ENCODE data around the gene PPFIA4.

PPFIA4 gene

DNA sequence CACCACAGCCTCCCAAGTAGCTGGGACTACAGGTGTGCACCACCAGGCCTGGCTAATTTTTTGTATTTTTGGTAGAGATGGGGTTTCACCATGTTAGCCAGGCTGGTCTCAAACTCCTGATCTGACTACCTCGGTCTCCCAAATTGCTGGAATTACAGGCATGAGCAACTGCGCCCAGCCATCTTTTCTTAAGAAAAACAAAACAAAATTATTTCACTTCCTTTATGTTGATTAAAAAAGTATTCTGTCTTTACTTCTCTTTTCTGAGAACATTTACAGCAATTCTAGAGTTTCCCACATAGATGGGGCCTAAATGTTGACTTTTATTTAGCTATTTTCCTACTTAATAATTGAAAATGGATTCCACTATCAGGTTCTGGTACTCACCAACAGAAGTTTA, 36.4 kb upstream of the PPFIA4 start:
- no CpG with 5 or more reads among the region's 2 CpGs for WGBS, 2 donors (ENCODE audit: extremely low coverage in 2 of 2, insufficient read length in 2 of 2, insufficient replicate concordance in 1 of 2)
- Histone ChIP-seq H2BK12ac (ENCODE audit: low read length) (no peak overlapping the region), H3K27me3 (ENCODE audit: control insufficient read depth in 3 of 3, insufficient read depth in 3 of 3, low read depth in 1 of 3, low read length in 3 of 3) (peaks cover 0 to 55% (median 3%) of the 10 kb centered on the region in 3 experiments), H3K14ac (ENCODE audit: low read length) (no peak overlapping the region), H2BK120ac (ENCODE audit: low read depth, low read length) (no peak overlapping the region), H3K9ac (ENCODE audit: low read depth, low read length, poor library complexity) (no peak overlapping the region), H3K9me3 (replicated peaks in 1 of 2; ENCODE audit: control insufficient read depth in 2 of 2, insufficient read depth in 1 of 2, low read depth in 1 of 2, low read length in 2 of 2) (no peaks in the 10 kb centered on the region), H3K79me1 (ENCODE audit: low read depth, low read length) (no peaks in the 10 kb centered on the region), H4K8ac (ENCODE audit: low read depth, low read length) (no peak overlapping the region), H3K18ac (ENCODE audit: low read length) (no peak overlapping the region), H4K91ac (ENCODE audit: low read depth, low read length, poor library complexity) (no peak overlapping the region), H3K4ac (ENCODE audit: low read length) (no peak overlapping the region), H3K4me3 (ENCODE audit: low read length in 2 of 2) (no peak overlapping the region), H2BK15ac (ENCODE audit: low read length) (no peak overlapping the region), H3K23ac (ENCODE audit: low read depth, low read length, poor library complexity) (no peak overlapping the region), H3K36me3 (replicated peaks in 1 of 2; ENCODE audit: control insufficient read depth in 2 of 2, insufficient read depth in 2 of 2, low read length in 2 of 2) (no peaks in the 10 kb centered on the region), H3K4me2 (ENCODE audit: insufficient read depth, low read length, poor library complexity, severe bottlenecking) (no peak overlapping the region), H2BK5ac (ENCODE audit: low read length) (no peak overlapping the region), H2AFZ (ENCODE audit: low read length) (no peak overlapping the region), H3K27ac (replicated peaks; ENCODE audit: low read length) (no peak overlapping the region), H3K4me1 (ENCODE audit: control insufficient read depth in 2 of 2, insufficient read depth in 1 of 2, low read depth in 1 of 2, low read length in 2 of 2) (no peaks in the 10 kb centered on the region), H2AK5ac (ENCODE audit: low read depth, low read length) (no peak overlapping the region)
- no peak for DNase-seq (ENCODE audit: low spot score)

GRCh38 chr1:202991112-202991511, 35.2 kb upstream of the PPFIA4 start:
- Histone ChIP-seq H3K79me1 (ENCODE audit: low read depth, low read length) (no peaks in the 10 kb centered on the region), H3K14ac (ENCODE audit: low read length) (no peak overlapping the region), H3K4ac (ENCODE audit: low read length) (no peak overlapping the region), H4K8ac (ENCODE audit: low read depth, low read length) (no peak overlapping the region), H2AK5ac (ENCODE audit: low read depth, low read length) (no peak overlapping the region), H2BK15ac (ENCODE audit: low read length) (no peak overlapping the region), H4K91ac (ENCODE audit: low read depth, low read length, poor library complexity) (no peak overlapping the region), H3K27ac (replicated peaks; ENCODE audit: low read length) (no peak overlapping the region), H3K4me1 (ENCODE audit: control insufficient read depth in 2 of 2, insufficient read depth in 1 of 2, low read depth in 1 of 2, low read length in 2 of 2) (no peaks in the 10 kb centered on the region), H2AFZ (ENCODE audit: low read length) (no peak overlapping the region), H2BK5ac (ENCODE audit: low read length) (no peak overlapping the region), H3K4me3 (ENCODE audit: low read length in 2 of 2) (no peak overlapping the region), H3K27me3 (ENCODE audit: control insufficient read depth in 3 of 3, insufficient read depth in 3 of 3, low read depth in 1 of 3, low read length in 3 of 3) (peaks cover 0 to 55% (median 3%) of the 10 kb centered on the region in 3 experiments), H2BK120ac (ENCODE audit: low read depth, low read length) (no peak overlapping the region), H3K9ac (ENCODE audit: low read depth, low read length, poor library complexity) (no peak overlapping the region), H2BK12ac (ENCODE audit: low read length) (no peak overlapping the region), H3K4me2 (ENCODE audit: insufficient read depth, low read length, poor library complexity, severe bottlenecking) (no peak overlapping the region), H3K36me3 (replicated peaks in 1 of 2; ENCODE audit: control insufficient read depth in 2 of 2, insufficient read depth in 2 of 2, low read length in 2 of 2) (no peaks in the 10 kb centered on the region), H3K23ac (ENCODE audit: low read depth, low read length, poor library complexity) (no peak overlapping the region), H3K9me3 (replicated peaks in 1 of 2; ENCODE audit: control insufficient read depth in 2 of 2, insufficient read depth in 1 of 2, low read depth in 1 of 2, low read length in 2 of 2) (no peaks in the 10 kb centered on the region), H3K18ac (ENCODE audit: low read length) (no peak overlapping the region)
- no peak for DNase-seq (ENCODE audit: low spot score)

DNA sequence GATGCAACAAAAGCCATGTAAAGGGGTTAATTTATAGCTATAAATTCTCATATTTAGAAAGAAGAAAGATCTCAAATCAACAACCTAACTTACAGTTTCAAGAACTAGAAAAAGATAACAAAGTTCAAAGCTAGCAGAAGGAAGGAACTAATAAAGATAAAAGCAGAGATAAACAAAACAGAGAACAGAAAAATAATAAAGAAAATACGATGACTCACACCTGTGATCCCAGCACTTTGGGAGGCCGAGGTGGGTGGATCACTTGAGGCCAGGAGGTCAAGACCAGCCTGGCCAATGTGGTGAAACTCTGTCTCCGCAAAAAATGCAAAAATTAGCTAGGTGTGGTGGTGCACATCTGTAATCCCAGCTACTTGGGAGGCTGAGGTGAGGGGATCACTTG, 31.5 kb upstream of the PPFIA4 start:
- H2AFZ ChIP-seq (ENCODE audit: low read length): no peak overlapping the region
- H3K4me1 ChIP-seq (ENCODE audit: control insufficient read depth in 2 of 2, insufficient read depth in 1 of 2, low read depth in 1 of 2, low read length in 2 of 2): no peaks in the 10 kb centered on the region
- H2BK120ac ChIP-seq (ENCODE audit: low read depth, low read length): no peak overlapping the region
- H2AK5ac ChIP-seq (ENCODE audit: low read depth, low read length): no peak overlapping the region
- DNase-seq (ENCODE audit: low spot score): no peak
- H4K8ac ChIP-seq (ENCODE audit: low read depth, low read length): no peak overlapping the region
- H3K79me1 ChIP-seq (ENCODE audit: low read depth, low read length): no peaks in the 10 kb centered on the region
- H3K18ac ChIP-seq (ENCODE audit: low read length): no peak overlapping the region
- H3K4me2 ChIP-seq (ENCODE audit: insufficient read depth, low read length, poor library complexity, severe bottlenecking): no peak overlapping the region
- no peak overlapping the region for H2BK15ac ChIP-seq (ENCODE audit: low read length)
- peaks cover 0 to 28% (median 2%) of the 10 kb centered on the region in 3 experiments for H3K27me3 ChIP-seq (ENCODE audit: control insufficient read depth in 3 of 3, insufficient read depth in 3 of 3, low read depth in 1 of 3, low read length in 3 of 3)
- no peaks in the 10 kb centered on the region for H3K9me3 ChIP-seq (replicated peaks in 1 of 2; ENCODE audit: control insufficient read depth in 2 of 2, insufficient read depth in 1 of 2, low read depth in 1 of 2, low read length in 2 of 2)
- no CpG with 5 or more reads among the region's 3 CpGs for WGBS, 2 donors (ENCODE audit: extremely low coverage in 2 of 2, insufficient read length in 2 of 2, insufficient replicate concordance in 1 of 2)
- H3K14ac ChIP-seq (ENCODE audit: low read length): no peak overlapping the region
- H3K23ac ChIP-seq (ENCODE audit: low read depth, low read length, poor library complexity): no peak overlapping the region
- no peaks in the 10 kb centered on the region for H3K36me3 ChIP-seq (replicated peaks in 1 of 2; ENCODE audit: control insufficient read depth in 2 of 2, insufficient read depth in 2 of 2, low read length in 2 of 2)
- H3K4me3 ChIP-seq (ENCODE audit: low read length in 2 of 2): no peak overlapping the region
- H3K9ac ChIP-seq (ENCODE audit: low read depth, low read length, poor library complexity): no peak overlapping the region
- H2BK12ac ChIP-seq (ENCODE audit: low read length): no peak overlapping the region
- H2BK5ac ChIP-seq (ENCODE audit: low read length): no peak overlapping the region
- H4K91ac ChIP-seq (ENCODE audit: low read depth, low read length, poor library complexity): no peak overlapping the region
- no peak overlapping the region for H3K27ac ChIP-seq (replicated peaks; ENCODE audit: low read length)
- H3K4ac ChIP-seq (ENCODE audit: low read length): no peak overlapping the region

DNA sequence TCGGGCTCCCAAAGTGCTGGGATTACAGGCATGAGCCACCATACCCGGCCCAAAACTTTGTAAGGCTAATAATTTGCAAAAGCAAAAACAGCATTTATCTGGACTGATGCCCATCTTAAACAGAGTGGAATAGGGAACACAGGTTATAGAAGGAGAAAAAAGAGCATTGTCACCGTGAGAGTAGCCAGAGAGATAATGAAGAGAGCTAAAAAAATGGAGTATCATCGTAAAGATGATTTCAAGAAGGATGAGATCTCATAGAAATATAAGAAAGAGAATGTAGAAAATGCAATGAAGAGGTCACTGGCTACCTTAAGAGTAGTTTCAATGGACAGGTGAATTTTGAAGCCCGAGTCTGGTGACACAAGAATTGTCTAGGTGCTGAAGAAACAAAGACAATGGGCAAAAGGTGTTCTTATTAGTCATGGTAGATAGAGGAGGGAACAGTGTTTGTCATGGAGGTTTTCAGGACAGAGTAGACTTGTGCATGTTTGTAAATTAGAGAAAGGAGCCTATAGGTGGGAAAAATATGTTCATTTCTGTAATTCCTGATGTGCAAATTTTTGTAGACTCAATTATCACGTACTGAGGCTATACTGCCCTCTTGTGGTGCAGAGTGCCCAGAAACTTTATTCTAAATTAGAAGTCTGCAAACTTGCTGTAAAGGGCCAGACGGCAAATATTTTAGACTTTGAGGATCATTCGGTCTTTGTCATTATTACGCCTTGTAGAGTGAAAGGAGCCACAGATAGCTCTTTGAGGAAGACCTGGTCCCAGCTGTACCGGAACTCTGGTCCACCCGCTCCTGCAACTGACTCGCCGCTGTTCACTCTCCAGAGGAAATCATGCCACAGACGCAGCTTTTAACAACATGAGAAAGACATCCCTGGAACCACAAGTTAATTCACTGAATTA, 27.2 kb upstream of the PPFIA4 start:
- H3K79me1 ChIP-seq (ENCODE audit: low read depth, low read length): no peaks in the 10 kb centered on the region
- WGBS, 2 donors (ENCODE audit: extremely low coverage in 2 of 2, insufficient read length in 2 of 2, insufficient replicate concordance in 1 of 2): no CpG with 5 or more reads among the region's 14 CpGs
- H4K91ac ChIP-seq (ENCODE audit: low read depth, low read length, poor library complexity): no peak overlapping the region
- no peak overlapping the region for H3K4me2 ChIP-seq (ENCODE audit: insufficient read depth, low read length, poor library complexity, severe bottlenecking)
- H2AFZ ChIP-seq (ENCODE audit: low read length): peak overlapping the region; percentile 69
- H3K18ac ChIP-seq (ENCODE audit: low read length): no peak overlapping the region
- no peak overlapping the region for H2BK5ac ChIP-seq (ENCODE audit: low read length)
- peaks cover 0 to 5% (median 0%) of the 10 kb centered on the region in 3 experiments for H3K27me3 ChIP-seq (ENCODE audit: control insufficient read depth in 3 of 3, insufficient read depth in 3 of 3, low read depth in 1 of 3, low read length in 3 of 3)
- H3K4me3 ChIP-seq (ENCODE audit: low read length in 2 of 2): no peak overlapping the region
- H3K4me1 ChIP-seq (ENCODE audit: control insufficient read depth in 2 of 2, insufficient read depth in 1 of 2, low read depth in 1 of 2, low read length in 2 of 2): no peaks in the 10 kb centered on the region
- no peak overlapping the region for H2AK5ac ChIP-seq (ENCODE audit: low read depth, low read length)
- no peak overlapping the region for H3K4ac ChIP-seq (ENCODE audit: low read length)
- no peak overlapping the region for H3K27ac ChIP-seq (replicated peaks; ENCODE audit: low read length)
- DNase-seq (ENCODE audit: low spot score): peak; percentile 45
- H3K36me3 ChIP-seq (replicated peaks in 1 of 2; ENCODE audit: control insufficient read depth in 2 of 2, insufficient read depth in 2 of 2, low read length in 2 of 2): no peaks in the 10 kb centered on the region
- H3K9ac ChIP-seq (ENCODE audit: low read depth, low read length, poor library complexity): no peak overlapping the region
- H3K23ac ChIP-seq (ENCODE audit: low read depth, low read length, poor library complexity): no peak overlapping the region
- no peaks in the 10 kb centered on the region for H3K9me3 ChIP-seq (replicated peaks in 1 of 2; ENCODE audit: control insufficient read depth in 2 of 2, insufficient read depth in 1 of 2, low read depth in 1 of 2, low read length in 2 of 2)
- no peak overlapping the region for H4K8ac ChIP-seq (ENCODE audit: low read depth, low read length)
- no peak overlapping the region for H2BK15ac ChIP-seq (ENCODE audit: low read length)
- H2BK12ac ChIP-seq (ENCODE audit: low read length): no peak overlapping the region
- no peak overlapping the region for H2BK120ac ChIP-seq (ENCODE audit: low read depth, low read length)
- H3K14ac ChIP-seq (ENCODE audit: low read length): no peak overlapping the region

Data from neuronal stem cell (in vitro differentiated cells).